ENCODE data around the gene GPR39.

GRCh38 chr2:132598536-132598935, 181.9 kb downstream of the GPR39 start:
- TF ChIP-seq EZH2 (optimal IDR thresholded peaks at IDR 0.05; ENCODE audit: low read depth, low read length) (no peak), CTCF (IDR thresholded peaks at IDR 0.05; ENCODE audit: low read length) (no peak), EZH2phosphoT487 (IDR thresholded peaks at IDR 0.05; ENCODE audit: low read length) (no peak)
